Measurements from ENCODE around the gene ASPSCR1.

GRCh38 chr17:81973432-81973831 is 4.0 kb upstream of the ASPSCR1 start:
- no peak for TF ChIP-seq CTCF (IDR thresholded peaks at IDR 0.05; ENCODE audit: insufficient read depth, low read length, poor library complexity, severe bottlenecking)
- no peak for TF ChIP-seq EZH2phosphoT487 (conservative IDR thresholded peaks at IDR 0.05; ENCODE audit: low read length)

Measured in SU-DHL-6 (cell line).